Colonic mucosa (tissue), 4 donors: ENCODE data around the gene WNT1. TPM values are rescaled to one million over a fixed set of nuclear protein-coding genes. Genes with fewer than 3 reads are reported as not detected.

ENCODE experiments used
- DNase-seq: peaks from one replicate; pipeline ENCODE4 v3.0.0-alpha.2; 2020
- H3K27ac ChIP-seq: fragments of 200-600 bp; one replicate; pipeline ENCODE4 v1.8.0; 2021
- H3K27me3 ChIP-seq: fragments of 200-600 bp; one replicate; pipeline ENCODE4 v1.8.0; 2021
- H3K36me3 ChIP-seq: fragments of 200-600 bp; one replicate; pipeline ENCODE4 v1.8.0; 2021
- H3K4me1 ChIP-seq: fragments of 200-600 bp; one replicate; pipeline ENCODE4 v1.8.0; 2021; ENCODE audit warnings: mild to moderate bottlenecking
- H3K4me3 ChIP-seq: fragments of 200-600 bp; one replicate; pipeline ENCODE4 v1.8.0; 2021
- H3K9ac ChIP-seq, 2 donors: one replicate each; pipeline ENCODE4 v1.7.0; 2013; ENCODE audit warnings: control low read depth in 2 of 2, low read depth in 2 of 2, low read length in 2 of 2
- H3K9me3 ChIP-seq: fragments of 200-600 bp; one replicate; pipeline ENCODE4 v1.8.0; 2021
- CTCF ChIP-seq: fragments of 200-600 bp; IDR thresholded peaks from one replicate; pipeline ENCODE4 v1.8.0; 2022; ENCODE audit warnings: antibody characterized with exemption, mild to moderate bottlenecking
- intact Hi-C: fragments of 100-400 bp; cut with DNase I; formaldehyde crosslinking; loops from one replicate; pipeline ENCODE4 v1.14.1; 2022
- total RNA-seq, 2 donors: library from RNA; stranded (reverse); fragmentation: NEBNext Ultra II Directional in 1 of 2; extraction: Animal tissue kit (Norgen Biotek cat#: 25700) in 1 of 2; gene quantifications; one replicate each; pipeline ENCODE4 v1.2.1, GENCODE V29; 2021
- donor health status: healthy.
- donor health status: DM: no; HTN: no; CAD: no.
- donor health status: DM: no; HTN: no; CAD: no.

WNT1 gene
- total RNA-seq, 2 donors from 2014 or later = not detected

- Histone ChIP-seq H3K27me3 (peaks cover 45% of the 10 kb centered on the region), H3K9me3 (no peaks in the 10 kb centered on the region), H3K36me3 (no peaks in the 10 kb centered on the region), H3K9ac (no peak overlapping the region), H3K4me3 (peak overlapping the region; percentile 3), H3K27ac (no peak overlapping the region), H3K4me1 (peaks cover 27% of the 10 kb centered on the region)
- intact Hi-C loops = no loop called here
- DNase-seq = peak; percentile 87
- TF ChIP-seq CTCF = peak; percentile 88
These were observed 17.2 kb downstream of the WNT1 start for GRCh38 chr12:48995086-48995879.

- Histone ChIP-seq H3K4me3 (peak overlapping the region; percentile 45), H3K27ac (no peak overlapping the region), H3K4me1 (peaks cover 27% of the 10 kb centered on the region), H3K9me3 (no peaks in the 10 kb centered on the region), H3K36me3 (no peaks in the 10 kb centered on the region), H3K27me3 (peaks cover 49% of the 10 kb centered on the region), H3K9ac (peak overlapping the region in 1 of 2 donors; percentile 35)
- peak; percentile 82 for DNase-seq
- peak; percentile 63 for TF ChIP-seq CTCF
- intact Hi-C loops = no loop called here
These were observed 18.9 kb downstream of the WNT1 start for GRCh38 chr12:48996794-48997718.

GRCh38 chr12:48997719-48998496 is 19.8 kb downstream of the WNT1 start:
- Histone ChIP-seq H3K4me3 (peak overlapping the region; percentile 45), H3K27me3 (peaks cover 44% of the 10 kb centered on the region), H3K4me1 (peaks cover 27% of the 10 kb centered on the region), H3K9ac (peak overlapping the region in 1 of 2 donors; percentile 35), H3K36me3 (no peaks in the 10 kb centered on the region), H3K9me3 (no peaks in the 10 kb centered on the region), H3K27ac (no peak overlapping the region)
- no peak for TF ChIP-seq CTCF
- intact Hi-C loops = no loop called here
- DNase-seq = no peak

- Histone ChIP-seq H3K4me1 (peaks cover 27% of the 10 kb centered on the region), H3K9ac (peak overlapping the region in 1 of 2 donors; percentile 24), H3K36me3 (no peaks in the 10 kb centered on the region), H3K27me3 (peaks cover 36% of the 10 kb centered on the region), H3K4me3 (peak overlapping the region; percentile 45), H3K27ac (no peak overlapping the region), H3K9me3 (no peaks in the 10 kb centered on the region)
- intact Hi-C loops = no loop called here
- no peak for TF ChIP-seq CTCF
- peak; percentile 54 for DNase-seq
These were observed 20.6 kb downstream of the WNT1 start for GRCh38 chr12:48998497-48999353.
